ENCODE results near the gene SANBR. TPM values are rescaled to one million over a fixed set of nuclear protein-coding genes. Genes with fewer than 3 reads are reported as not detected.

The SANBR gene
- total RNA-seq, 1 experiment from 2014 or later: 5.1 TPM

- DNase-seq (ENCODE audit: low read depth): no peak
These were observed 24.1 kb downstream of the SANBR start for GRCh38 chr2:61089797-61090196.

- no peak for DNase-seq (ENCODE audit: low read depth)
These were observed 24.8 kb downstream of the SANBR start for GRCh38 chr2:61090386-61090921.

- DNase-seq (ENCODE audit: low read depth): no peak
These were observed 25.8 kb downstream of the SANBR start for GRCh38 chr2:61091485-61091884.

- no peak for DNase-seq (ENCODE audit: low read depth)
These were observed 30.8 kb downstream of the SANBR start for GRCh38 chr2:61096438-61096837.

GRCh38 chr2:61100801-61101200 is 35.1 kb downstream of the SANBR start:
- no peak for DNase-seq (ENCODE audit: low read depth)

GRCh38 chr2:61109291-61109690 is 43.6 kb downstream of the SANBR start:
- DNase-seq (ENCODE audit: low read depth): no peak

GRCh38 chr2:61111708-61112107 is 46.0 kb downstream of the SANBR start:
- no peak for DNase-seq (ENCODE audit: low read depth)

- no peak for DNase-seq (ENCODE audit: low read depth)
These were observed 48.5 kb downstream of the SANBR start for GRCh38 chr2:61114147-61114546.

Other genes starting within 250 kb of the SANBR start
- 1.5 and 2.2 TPM in 2 replicates for gene REL, start 184.3 kb upstream of the SANBR start, total RNA-seq (2014; rRNA removed; shearing (Covaris generic))
- 19.1 and 25.1 TPM in 2 replicates for gene PEX13, start 48.2 kb upstream of the SANBR start, total RNA-seq (2014; rRNA removed; shearing (Covaris generic))
- 3.3 and 3.7 TPM in 2 replicates for gene PUS10, start 47.6 kb upstream of the SANBR start, total RNA-seq (2014; rRNA removed; shearing (Covaris generic))
- gene C2orf74, start 96.3 kb downstream of the SANBR start, total RNA-seq (2014; rRNA removed; shearing (Covaris generic)): 29.8 and 30.5 TPM in 2 replicates